H1 (cell line): ENCODE data around the gene ADGRB3. TPM values are rescaled to one million over a fixed set of nuclear protein-coding genes. Genes with fewer than 3 reads are reported as not detected.

Source experiments
- CTCF ChIA-PET: fragments of 300-600 bp; sonication (Branson Sonifier 250); formaldehyde crosslinking; loops from one replicate; lab custom pipeline; 2021; ENCODE audit not compliant: partially characterized antibody; lab: Charles Lee
- POLR2A ChIA-PET: fragments of 300-600 bp; sonication (Branson Sonifier 250); formaldehyde crosslinking; loops from one replicate; lab custom pipeline; 2021; ENCODE audit warnings: inconsistent platforms; ENCODE audit not compliant: partially characterized antibody; lab: Charles Lee
- DNase-seq, 2 experiments: peaks; one replicate each; pipeline versions ENCODE4 v3.0.0 to v3.0.0-alpha.2; 2010 to 2022; ENCODE audit warnings: low spot score in 2 of 2, low read depth in 1 of 2, mixed read lengths in 1 of 2
- FAIRE-seq: peaks from 2 replicates; lab custom pipeline; 2011; peaks lifted over from hg19 to GRCh38; lab: Jason Lieb, UNC
- H2AFZ ChIP-seq: 2 replicates; pipeline ENCODE4 v1.8.1; 2012; ENCODE audit warnings: low read length, inconsistent platforms
- H2AK5ac ChIP-seq: 2 replicates; pipeline ENCODE4 v1.6.1; 2013; ENCODE audit warnings: low read depth, low read length
- H2BK120ac ChIP-seq: replicated peaks from 2 replicates; pipeline ENCODE3; 2013; ENCODE audit warnings: low read depth, low read length, inconsistent platforms
- H2BK12ac ChIP-seq: 2 replicates; pipeline ENCODE4 v1.6.1; 2013; ENCODE audit warnings: low read depth, low read length
- H2BK15ac ChIP-seq: 2 replicates; pipeline ENCODE4 v1.6.1; 2013; ENCODE audit warnings: low read length
- H2BK20ac ChIP-seq: 2 replicates; pipeline ENCODE4 v1.6.1; 2013; ENCODE audit warnings: low read length
- H2BK5ac ChIP-seq: 2 replicates; pipeline ENCODE4 v1.6.1; 2013; ENCODE audit warnings: low read depth, low read length
- H3K14ac ChIP-seq: 2 replicates; pipeline ENCODE4 v1.6.1; 2013; ENCODE audit warnings: inconsistent platforms; ENCODE audit not compliant: insufficient read length
- H3K18ac ChIP-seq: 2 replicates; pipeline ENCODE4 v1.6.1; 2013; ENCODE audit warnings: low read length; ENCODE audit errors: extremely low read depth
- H3K23ac ChIP-seq: 2 replicates; pipeline ENCODE4 v1.6.1; 2013; ENCODE audit warnings: inconsistent platforms; ENCODE audit not compliant: insufficient read length
- H3K23me2 ChIP-seq: 2 replicates; pipeline ENCODE4 v1.6.1; 2013; ENCODE audit warnings: low read depth, low read length
- H3K27ac ChIP-seq: 2 replicates; pipeline ENCODE4 v1.6.1; 2011; ENCODE audit warnings: low read depth, low read length, inconsistent platforms
- H3K27me3 ChIP-seq, 4 experiments: replicated peaks in 1 of 4; 1 replicate in 1 of 4; 2 replicates in 3 of 4; pipeline versions ENCODE4 v1.6.1 to v1.8.1; 2011 to 2013; ENCODE audit warnings: low read length in 3 of 4, mild to moderate bottlenecking in 3 of 4, inconsistent platforms in 2 of 4, mixed read lengths in 2 of 4, moderate library complexity in 1 of 4; ENCODE audit not compliant: control insufficient read depth in 3 of 4, insufficient read depth in 3 of 4; ENCODE audit errors: extremely low read depth in 1 of 4
- H3K36me3 ChIP-seq, 4 experiments: 2 replicates each; pipeline versions ENCODE4 v1.6.1 to v1.8.1; 2011 to 2013; ENCODE audit warnings: mild to moderate bottlenecking in 4 of 4, low read length in 3 of 4, moderate library complexity in 2 of 4, control low read depth in 1 of 4, inconsistent platforms in 1 of 4; ENCODE audit not compliant: insufficient read depth in 4 of 4, control insufficient read depth in 2 of 4
- H3K4ac ChIP-seq: replicated peaks from 2 replicates; pipeline ENCODE3; 2013; ENCODE audit warnings: low read length, low read depth, mixed read lengths, inconsistent platforms; ENCODE audit not compliant: insufficient read length
- H3K4me1 ChIP-seq, 4 experiments: replicated peaks in 1 of 4; 1 replicate in 1 of 4; 2 replicates in 3 of 4; pipeline versions ENCODE4 v1.6.1 to v1.8.1; 2011 to 2013; ENCODE audit warnings: low read length in 3 of 4, inconsistent platforms in 2 of 4, mixed read lengths in 1 of 4; ENCODE audit not compliant: insufficient read depth in 4 of 4, control insufficient read depth in 3 of 4
- H3K4me2 ChIP-seq, 2 experiments: 2 replicates each; pipeline versions ENCODE4 v1.6.1 to v1.8.1; 2011 to 2013; ENCODE audit warnings: low read depth in 2 of 2, low read length in 2 of 2, control low read depth in 1 of 2, inconsistent platforms in 1 of 2, mild to moderate bottlenecking in 1 of 2; ENCODE audit not compliant: insufficient read depth in 1 of 2
- H3K4me3 ChIP-seq, 4 experiments: fragments of 200-600, 300-600 bp in 1 of 4; sonication (generic), shearing (Covaris generic), sonication (Bioruptor Twin) in 1 of 4; 2 replicates each; pipeline versions ENCODE4 v1.5.1 to v1.8.1; 2011 to 2016; ENCODE audit warnings: low read length in 4 of 4, low read depth in 3 of 4, control low read depth in 2 of 4, inconsistent platforms in 2 of 4, mild to moderate bottlenecking in 2 of 4, mixed read lengths in 1 of 4, moderate library complexity in 1 of 4; ENCODE audit not compliant: insufficient read depth in 2 of 4; ENCODE audit errors: extremely low read depth in 1 of 4
- H3K56ac ChIP-seq: replicated peaks from 2 replicates; pipeline ENCODE3; 2013; ENCODE audit warnings: low read depth, mild to moderate bottlenecking, mixed read lengths, low read length, inconsistent platforms; ENCODE audit not compliant: insufficient read length
- H3K79me1 ChIP-seq: 2 replicates; pipeline ENCODE4 v1.6.1; 2013; ENCODE audit warnings: low read depth, low read length, control low read depth
- H3K79me2 ChIP-seq, 2 experiments: 2 replicates each; pipeline versions ENCODE4 v1.6.1 to v1.8.1; 2012 to 2013; ENCODE audit warnings: low read length in 2 of 2, mild to moderate bottlenecking in 2 of 2, inconsistent platforms in 1 of 2; ENCODE audit not compliant: insufficient read depth in 2 of 2, control insufficient read depth in 1 of 2
- H3K9ac ChIP-seq, 4 experiments: replicated peaks in 1 of 4; 1 replicate in 1 of 4; 2 replicates in 3 of 4; pipeline versions ENCODE4 v1.6.1 to v1.8.1; 2011 to 2013; ENCODE audit warnings: low read depth in 3 of 4, low read length in 3 of 4, control low read depth in 2 of 4, mild to moderate bottlenecking in 2 of 4, moderate library complexity in 2 of 4, inconsistent platforms in 1 of 4; ENCODE audit errors: extremely low read depth in 1 of 4
- H3K9me3 ChIP-seq, 2 experiments: 2 replicates each; pipeline versions ENCODE4 v1.6.1 to v1.8.1; 2012 to 2013; ENCODE audit warnings: mild to moderate bottlenecking in 2 of 2, moderate library complexity in 2 of 2, control low read depth in 1 of 2, inconsistent platforms in 1 of 2, low read depth in 1 of 2, low read length in 1 of 2, mixed read lengths in 1 of 2; ENCODE audit not compliant: insufficient read depth in 2 of 2
- H4K20me1 ChIP-seq, 2 experiments: replicated peaks in 1 of 2; 2 replicates each; pipeline versions ENCODE3 to v1.8.1; 2011 to 2013; ENCODE audit warnings: inconsistent platforms in 2 of 2, low read length in 2 of 2, mild to moderate bottlenecking in 1 of 2; ENCODE audit not compliant: insufficient read depth in 2 of 2, control insufficient read depth in 1 of 2
- H4K5ac ChIP-seq: 2 replicates; pipeline ENCODE4 v1.6.1; 2013; ENCODE audit warnings: low read length, low read depth, mixed read lengths, inconsistent platforms; ENCODE audit not compliant: insufficient read length
- H4K8ac ChIP-seq: 2 replicates; pipeline ENCODE4 v1.8.0; 2013; ENCODE audit warnings: mild to moderate bottlenecking, moderate library complexity, low read length, inconsistent platforms; ENCODE audit not compliant: insufficient read depth; ENCODE audit errors: extremely low read depth
- H4K91ac ChIP-seq: replicated peaks from 2 replicates; pipeline ENCODE3; 2013; ENCODE audit warnings: low read length, mixed read lengths, inconsistent platforms; ENCODE audit not compliant: insufficient read length
- CBX5 ChIP-seq: fragments of 300-800, 300-1000 bp; sonication (generic); IDR thresholded peaks from 2 replicates; pipeline ENCODE4 v1.7.1; 2016; ENCODE audit warnings: antibody characterized with exemption, low read length, low read depth
- CTCF ChIP-seq, 3 experiments: IDR thresholded peaks; 1 replicate in 2 of 3; 2 replicates in 1 of 3; pipeline versions ENCODE4 v1.5.1 to v1.6.1; 2011; ENCODE audit warnings: low read length in 3 of 3, mild to moderate bottlenecking in 3 of 3, inconsistent platforms in 2 of 3, low read depth in 1 of 3, moderate library complexity in 1 of 3; ENCODE audit not compliant: insufficient read depth in 1 of 3; ENCODE audit errors: control extremely low read depth in 1 of 3
- EP300 ChIP-seq, 2 experiments: IDR thresholded peaks; 1 replicate in 1 of 2; 2 replicates in 1 of 2; pipeline ENCODE4 v1.6.1; 2011 to 2012; ENCODE audit warnings: low read depth in 2 of 2, low read length in 2 of 2, mild to moderate bottlenecking in 2 of 2, borderline replicate concordance in 1 of 2, inconsistent platforms in 1 of 2, moderate library complexity in 1 of 2
- KDM5A ChIP-seq: fragments of 200-600 bp; IDR thresholded peaks from 2 replicates; pipeline ENCODE4 v1.7.1; 2012; ENCODE audit warnings: mild to moderate bottlenecking, low read length, inconsistent platforms, mixed read lengths
- NRF1 ChIP-seq: IDR thresholded peaks from 2 replicates; pipeline ENCODE4 v1.6.1; 2011; ENCODE audit warnings: mild to moderate bottlenecking, low read depth, low read length, improper control_type of control experiment
- PHF8 ChIP-seq: fragments of 200-600 bp; sonication (generic); conservative IDR thresholded peaks from 2 replicates; pipeline ENCODE4 v1.7.1; 2012; ENCODE audit warnings: low read depth, mild to moderate bottlenecking, inconsistent platforms, low read length, moderate library complexity
- RAD21 ChIP-seq, 2 experiments: IDR thresholded peaks in 1 of 2; conservative IDR thresholded peaks in 1 of 2; 2 replicates each; pipeline ENCODE4 v1.6.1; 2011; ENCODE audit warnings: low read depth in 2 of 2, low read length in 2 of 2, improper control_type of control experiment in 1 of 2, inconsistent platforms in 1 of 2, mild to moderate bottlenecking in 1 of 2, moderate library complexity in 1 of 2
- SP1 ChIP-seq: IDR thresholded peaks from 2 replicates; pipeline ENCODE4 v1.6.1; 2011; ENCODE audit warnings: low read depth, low read length
- SP4 ChIP-seq: IDR thresholded peaks from 2 replicates; pipeline ENCODE4 v1.6.1; 2012; ENCODE audit warnings: low read length, inconsistent platforms
- TAF7 ChIP-seq: optimal IDR thresholded peaks from 2 replicates; pipeline ENCODE3; 2011; ENCODE audit warnings: low read depth, mild to moderate bottlenecking, inconsistent platforms, low read length, moderate library complexity, borderline replicate concordance
- TEAD4 ChIP-seq: IDR thresholded peaks from 2 replicates; pipeline ENCODE4 v1.6.1; 2012; ENCODE audit warnings: low read depth, low read length, inconsistent platforms, mixed read lengths
- WGBS, 2 experiments: shearing (Covaris generic) in 1 of 2; methylation state at CpG; one replicate each; pipeline versions ENCODE4 v1.1.6 to v1.1.7; 2013 to 2015; ENCODE audit warnings: low lambda C conversion rate in 2 of 2, mixed read lengths in 2 of 2, inconsistent platforms in 1 of 2, low coverage in 1 of 2, missing lambda C conversion rate in 1 of 2; ENCODE audit not compliant: insufficient replicate concordance in 2 of 2, insufficient coverage in 1 of 2, insufficient read length in 1 of 2; ENCODE audit errors: extremely low coverage in 1 of 2, missing lambda C conversion rate in 1 of 2; 5-methylcytosine and 5-hydroxymethylcytosine counted together
- polyA plus RNA-seq, 7 experiments: library from polyadenylated mRNA; depleted of rRNA in 3 of 7; stranded (reverse) in 5 of 7; unstranded in 2 of 7; fragments of >200 nt in 5 of 7; fragments of 200-250 nt in 2 of 7; gene quantifications; 1 replicate in 5 of 7; 2 replicates in 1 of 7; 4 replicates in 1 of 7; pipeline versions ENCODE4 v1.2.1 to v1.2.3, GENCODE V29; 2011 to 2013; ENCODE audit warnings: missing spikeins in 2 of 7, mixed read lengths in 2 of 7
- total RNA-seq: library from RNA; stranded (reverse); fragmentation: NEBNext Ultra II Directional; extraction: Animal tissue kit (Norgen Biotek cat#: 25700); gene quantifications from 2 replicates; pipeline ENCODE4 v1.2.1, GENCODE V29; 2021

Gene ADGRB3
- total and polyA plus RNA-seq, 2 of the 8 experiments (the other 6 are each of a cell fraction or from before 2014, with no cell fraction given), result 0.35 to 1.2 TPM

- Histone ChIP-seq H3K56ac (no peak overlapping the region), H2AK5ac (no peak overlapping the region), H3K9me3 (no peaks in the 10 kb centered on the region), H2BK12ac (peak overlapping the region; percentile 53; the same call in 1 of the 2 replicates), H3K14ac (no peak overlapping the region), H2AFZ (no peak overlapping the region), H2BK5ac (no peak overlapping the region), H3K27me3 (no peaks in the 10 kb centered on the region), H4K20me1 (no peaks in the 10 kb centered on the region), H3K79me2 (no peaks in the 10 kb centered on the region), H3K9ac (no peak overlapping the region), H3K23me2 (no peaks in the 10 kb centered on the region), H3K23ac (no peak overlapping the region), H4K91ac (no peak overlapping the region), H3K4me3 (no peak overlapping the region), H4K5ac (no peak overlapping the region), H3K4ac (no peak overlapping the region), H3K79me1 (no peaks in the 10 kb centered on the region), H2BK15ac (no peak overlapping the region), H3K4me1 (no peaks in the 10 kb centered on the region; a peak in 1 of 7 replicates), H3K4me2 (no peak overlapping the region), H2BK120ac (no peak overlapping the region), H2BK20ac (no peak overlapping the region), H3K27ac (no peak overlapping the region), H3K18ac (no peak overlapping the region), H3K36me3 (no peaks in the 10 kb centered on the region), H4K8ac (no peak overlapping the region)
- CTCF ChIA-PET, result interaction anchor here (0.8 to 2.7 kb wide), 6 partner anchors 10 to 182 kb away, joined by 3 to 9 read pairs (median 5); no protein-coding TSS in a partner anchor
- 91% methylated on average over 6 of the region's 6 CpGs; no CpG with 5 or more reads in 1 of the 2 experiments for WGBS, 2 experiments
- FAIRE-seq, result no peak
- DNase-seq, result no peak
- POLR2A ChIA-PET, result no interaction called here
- TF ChIP-seq KDM5A (no peak), SP4 (no peak), CBX5 (no peak), TAF7 (no peak), CTCF (IDR thresholded peaks at IDR 0.05; ENCODE audit: control extremely low read depth in 1 of 3, insufficient read depth in 1 of 3, low read depth in 1 of 3, low read length in 3 of 3) (peak in 2 of 3 experiments; percentile 2 to 21; a peak in 2 of 4 replicates), PHF8 (no peak), TEAD4 (no peak), NRF1 (no peak), SP1 (no peak), RAD21 (IDR thresholded peaks at IDR 0.05 in 1 of 2, conservative IDR thresholded peaks at IDR 0.05 in 1 of 2; ENCODE audit: low read depth in 2 of 2, low read length in 2 of 2) (peak in 1 of 2 experiments; percentile 3; a peak in 1 of 4 replicates), EP300 (IDR thresholded peaks at IDR 0.05; ENCODE audit: borderline replicate concordance in 1 of 2, low read depth in 2 of 2, low read length in 2 of 2) (no peak)
Measured at GRCh38 chr6:68652117-68652536, 17.0 kb downstream of the ADGRB3 start.
